ENCODE measurements around the gene KCNQ1.

The KCNQ1 gene

GRCh38 chr11:2571598-2572281 is 126.9 kb downstream of the KCNQ1 start:
- Histone ChIP-seq H3K4me1 (peaks cover 72% of the 10 kb centered on the region), H3K27ac (0 out of 2 replicates have a peak overlapping the region, but pooled peaks have one; percentile 6), H3K9me3 (no peaks in the 10 kb centered on the region), H3K36me3 (no peaks in the 10 kb centered on the region), H4K20me1 (no peaks in the 10 kb centered on the region), H3K27me3 (no peaks in the 10 kb centered on the region), H3K9ac (no peak overlapping the region), H3K4me2 (no peak overlapping the region), H3K4me3 (no peak overlapping the region)
- TF ChIP-seq Cebpa-rat (IDR thresholded peaks at IDR 0.05): no peak

GRCh38 chr11:2572491-2573239 is 127.9 kb downstream of the KCNQ1 start:
- Histone ChIP-seq H3K4me2 (no peak overlapping the region), H3K36me3 (no peaks in the 10 kb centered on the region), H3K4me3 (no peak overlapping the region), H3K9me3 (no peaks in the 10 kb centered on the region), H3K27me3 (no peaks in the 10 kb centered on the region), H3K4me1 (peaks cover 73% of the 10 kb centered on the region), H3K27ac (peak overlapping the region; percentile 76; the same call in 1 of the 2 replicates), H3K9ac (no peak overlapping the region; the same call in 1 of the 2 replicates), H4K20me1 (no peaks in the 10 kb centered on the region)
- no peak for TF ChIP-seq Cebpa-rat (IDR thresholded peaks at IDR 0.05)

- no peaks in the 10 kb centered on the region for H3K27me3 ChIP-seq
Observed at GRCh38 chr11:2573240-2574042, 128.6 kb downstream of the KCNQ1 start.

GRCh38 chr11:2574043-2574552 is 129.3 kb downstream of the KCNQ1 start:
- H3K27me3 ChIP-seq: no peaks in the 10 kb centered on the region
- no peaks in the 10 kb centered on the region for H3K9me3 ChIP-seq
- no peak for TF ChIP-seq Cebpa-rat (IDR thresholded peaks at IDR 0.05)
- H3K4me2 ChIP-seq: peak overlapping the region; percentile 72
- H3K4me1 ChIP-seq: peaks cover 74% of the 10 kb centered on the region
- H3K27ac ChIP-seq: peak overlapping the region; percentile 76
- H4K20me1 ChIP-seq: no peaks in the 10 kb centered on the region
- no peak overlapping the region for H3K4me3 ChIP-seq
- H3K36me3 ChIP-seq: no peaks in the 10 kb centered on the region
- H3K9ac ChIP-seq: peak overlapping the region; percentile 62

More at GRCh38 chr11:2573240-2574042, 128.6 kb downstream of the KCNQ1 start:
- Histone ChIP-seq H4K20me1 (no peaks in the 10 kb centered on the region), H3K9ac (peak overlapping the region; percentile 62), H3K4me2 (peak overlapping the region; percentile 72), H3K4me3 (no peak overlapping the region), H3K36me3 (no peaks in the 10 kb centered on the region), H3K9me3 (no peaks in the 10 kb centered on the region), H3K27ac (peak overlapping the region; percentile 76), H3K4me1 (peaks cover 77% of the 10 kb centered on the region)
- TF ChIP-seq Cebpa-rat (IDR thresholded peaks at IDR 0.05): no peak

GRCh38 chr11:2574553-2575535 is 130.0 kb downstream of the KCNQ1 start:
- peak overlapping the region; percentile 34; the same call in 1 of the 2 replicates for H3K9ac ChIP-seq
- no peaks in the 10 kb centered on the region for H3K36me3 ChIP-seq
- peak overlapping the region; percentile 72 for H3K4me2 ChIP-seq
- TF ChIP-seq Cebpa-rat (IDR thresholded peaks at IDR 0.05): no peak
- no peaks in the 10 kb centered on the region for H4K20me1 ChIP-seq
- no peaks in the 10 kb centered on the region for H3K9me3 ChIP-seq
- H3K27ac ChIP-seq: peak overlapping the region; percentile 76
- H3K4me1 ChIP-seq: peaks cover 66% of the 10 kb centered on the region
- no peaks in the 10 kb centered on the region for H3K27me3 ChIP-seq
- no peak overlapping the region for H3K4me3 ChIP-seq

DNA sequence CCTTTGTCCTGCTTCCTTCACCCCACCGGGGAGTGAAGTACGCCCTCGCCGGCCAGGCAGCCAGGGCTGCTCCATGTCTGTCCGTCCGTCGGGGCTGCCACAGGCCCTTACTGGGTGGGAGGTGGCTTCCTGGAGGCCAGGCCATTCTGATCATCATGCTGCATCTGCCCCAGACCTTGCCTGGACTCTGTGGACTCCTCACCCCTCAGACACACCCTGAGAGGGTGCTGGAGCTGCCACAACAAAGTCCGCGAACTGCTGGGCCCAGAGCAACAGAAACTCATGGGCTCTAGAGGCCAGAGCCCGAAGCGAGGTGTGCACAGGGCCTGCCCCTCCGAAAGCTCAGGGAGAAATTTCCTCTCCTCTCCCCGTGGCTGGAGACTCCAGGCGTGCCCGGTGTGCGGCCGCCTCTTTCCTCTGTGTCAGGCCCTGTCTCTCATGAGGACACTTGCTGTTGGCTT is 130.8 kb downstream of the KCNQ1 start:
- Histone ChIP-seq H3K4me3 (no peak overlapping the region), H3K9me3 (no peaks in the 10 kb centered on the region), H3K4me1 (peaks cover 59% of the 10 kb centered on the region), H3K27ac (peak overlapping the region; percentile 76), H3K9ac (no peak overlapping the region), H3K4me2 (peak overlapping the region; percentile 72; the same call in 1 of the 2 replicates), H3K36me3 (no peaks in the 10 kb centered on the region), H4K20me1 (no peaks in the 10 kb centered on the region), H3K27me3 (no peaks in the 10 kb centered on the region)
- TF ChIP-seq Cebpa-rat (IDR thresholded peaks at IDR 0.05): no peak

DNA sequence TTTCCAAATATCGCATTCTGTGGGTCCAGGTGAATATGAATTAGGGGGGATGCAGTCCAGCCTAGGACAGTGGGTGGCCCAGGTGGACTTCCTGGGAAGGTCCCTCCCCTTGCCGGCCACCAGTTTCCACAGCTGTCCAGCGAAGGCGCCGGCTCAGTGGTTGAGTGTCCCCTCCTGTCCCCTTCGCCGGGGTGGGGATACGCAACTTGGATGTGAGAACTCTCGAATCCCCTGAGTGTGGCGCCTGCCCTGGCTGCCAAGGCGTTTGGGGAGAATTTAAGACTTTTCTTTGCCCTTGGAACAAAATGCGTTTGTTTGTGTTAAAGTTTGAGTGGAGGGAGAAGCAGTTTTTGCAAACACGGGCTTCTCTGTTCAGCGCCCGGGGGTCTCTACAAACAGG is 131.3 kb downstream of the KCNQ1 start:
- no peaks in the 10 kb centered on the region for H4K20me1 ChIP-seq
- H3K27me3 ChIP-seq: no peaks in the 10 kb centered on the region
- no peak overlapping the region for H3K9ac ChIP-seq
- H3K9me3 ChIP-seq: no peaks in the 10 kb centered on the region
- no peak for TF ChIP-seq Cebpa-rat (IDR thresholded peaks at IDR 0.05)
- H3K4me3 ChIP-seq: no peak overlapping the region
- no peaks in the 10 kb centered on the region for H3K36me3 ChIP-seq
- H3K4me1 ChIP-seq: peaks cover 61% of the 10 kb centered on the region
- no peak overlapping the region for H3K4me2 ChIP-seq
- 0 out of 2 replicates have a peak overlapping the region, but pooled peaks have one; percentile 30 for H3K27ac ChIP-seq

GRCh38 chr11:2576549-2576948 is 131.7 kb downstream of the KCNQ1 start:
- H3K9ac ChIP-seq: no peak overlapping the region
- H3K4me2 ChIP-seq: peak overlapping the region; percentile 36; the same call in 1 of the 2 replicates
- no peaks in the 10 kb centered on the region for H3K27me3 ChIP-seq
- peaks cover 65% of the 10 kb centered on the region for H3K4me1 ChIP-seq
- H3K36me3 ChIP-seq: no peaks in the 10 kb centered on the region
- H3K9me3 ChIP-seq: no peaks in the 10 kb centered on the region
- peak overlapping the region; percentile 30; the same call in 1 of the 2 replicates for H3K27ac ChIP-seq
- H3K4me3 ChIP-seq: no peak overlapping the region
- no peaks in the 10 kb centered on the region for H4K20me1 ChIP-seq
- TF ChIP-seq Cebpa-rat (IDR thresholded peaks at IDR 0.05): no peak

All from BLaER1 (cell line).